ENCODE data around the gene ZNF433. TPM values are rescaled to one million over a fixed set of nuclear protein-coding genes. Genes with fewer than 3 reads are reported as not detected.

ZNF433 gene
- total RNA-seq, 1 donor from 2014 or later = 7.5 TPM

DNA sequence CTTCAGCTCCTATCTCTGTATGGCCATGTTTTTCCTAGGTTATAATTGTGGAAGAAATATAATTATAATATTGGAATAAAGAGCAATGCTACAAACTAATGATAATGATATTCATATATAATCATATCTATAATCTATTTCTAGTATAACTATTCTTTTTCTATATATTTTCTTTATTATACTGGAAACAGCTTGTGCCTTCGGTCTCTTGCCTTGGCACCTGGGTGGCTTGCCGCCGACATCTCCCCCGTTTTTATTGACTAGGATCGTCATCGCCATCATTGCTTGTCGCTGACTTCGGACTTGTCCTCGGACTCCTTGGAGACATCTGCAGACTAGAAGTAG, 46.4 kb downstream of the ZNF433 start:
- Mint-ChIP-seq H3K9me3 (ENCODE audit: unreplicated experiment) (no peaks in the 10 kb centered on the region), H3K4me3 (ENCODE audit: unreplicated experiment) (peak overlapping the region; percentile 97), H3K4me1 (ENCODE audit: unreplicated experiment) (peaks cover 6% of the 10 kb centered on the region), H3K27ac (ENCODE audit: unreplicated experiment) (no peak overlapping the region), H3K36me3 (ENCODE audit: unreplicated experiment) (peaks cover 3% of the 10 kb centered on the region), H3K27me3 (ENCODE audit: unreplicated experiment) (no peaks in the 10 kb centered on the region)
- TF ChIP-seq, protein P1, sequence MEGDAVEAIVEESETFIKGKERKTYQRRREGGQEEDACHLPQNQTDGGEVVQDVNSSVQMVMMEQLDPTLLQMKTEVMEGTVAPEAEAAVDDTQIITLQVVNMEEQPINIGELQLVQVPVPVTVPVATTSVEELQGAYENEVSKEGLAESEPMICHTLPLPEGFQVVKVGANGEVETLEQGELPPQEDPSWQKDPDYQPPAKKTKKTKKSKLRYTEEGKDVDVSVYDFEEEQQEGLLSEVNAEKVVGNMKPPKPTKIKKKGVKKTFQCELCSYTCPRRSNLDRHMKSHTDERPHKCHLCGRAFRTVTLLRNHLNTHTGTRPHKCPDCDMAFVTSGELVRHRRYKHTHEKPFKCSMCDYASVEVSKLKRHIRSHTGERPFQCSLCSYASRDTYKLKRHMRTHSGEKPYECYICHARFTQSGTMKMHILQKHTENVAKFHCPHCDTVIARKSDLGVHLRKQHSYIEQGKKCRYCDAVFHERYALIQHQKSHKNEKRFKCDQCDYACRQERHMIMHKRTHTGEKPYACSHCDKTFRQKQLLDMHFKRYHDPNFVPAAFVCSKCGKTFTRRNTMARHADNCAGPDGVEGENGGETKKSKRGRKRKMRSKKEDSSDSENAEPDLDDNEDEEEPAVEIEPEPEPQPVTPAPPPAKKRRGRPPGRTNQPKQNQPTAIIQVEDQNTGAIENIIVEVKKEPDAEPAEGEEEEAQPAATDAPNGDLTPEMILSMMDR (IDR thresholded peaks at IDR 0.05) = no peak
- no peak for DNase-seq (ENCODE audit: extremely low spot score, unreplicated experiment)

DNA sequence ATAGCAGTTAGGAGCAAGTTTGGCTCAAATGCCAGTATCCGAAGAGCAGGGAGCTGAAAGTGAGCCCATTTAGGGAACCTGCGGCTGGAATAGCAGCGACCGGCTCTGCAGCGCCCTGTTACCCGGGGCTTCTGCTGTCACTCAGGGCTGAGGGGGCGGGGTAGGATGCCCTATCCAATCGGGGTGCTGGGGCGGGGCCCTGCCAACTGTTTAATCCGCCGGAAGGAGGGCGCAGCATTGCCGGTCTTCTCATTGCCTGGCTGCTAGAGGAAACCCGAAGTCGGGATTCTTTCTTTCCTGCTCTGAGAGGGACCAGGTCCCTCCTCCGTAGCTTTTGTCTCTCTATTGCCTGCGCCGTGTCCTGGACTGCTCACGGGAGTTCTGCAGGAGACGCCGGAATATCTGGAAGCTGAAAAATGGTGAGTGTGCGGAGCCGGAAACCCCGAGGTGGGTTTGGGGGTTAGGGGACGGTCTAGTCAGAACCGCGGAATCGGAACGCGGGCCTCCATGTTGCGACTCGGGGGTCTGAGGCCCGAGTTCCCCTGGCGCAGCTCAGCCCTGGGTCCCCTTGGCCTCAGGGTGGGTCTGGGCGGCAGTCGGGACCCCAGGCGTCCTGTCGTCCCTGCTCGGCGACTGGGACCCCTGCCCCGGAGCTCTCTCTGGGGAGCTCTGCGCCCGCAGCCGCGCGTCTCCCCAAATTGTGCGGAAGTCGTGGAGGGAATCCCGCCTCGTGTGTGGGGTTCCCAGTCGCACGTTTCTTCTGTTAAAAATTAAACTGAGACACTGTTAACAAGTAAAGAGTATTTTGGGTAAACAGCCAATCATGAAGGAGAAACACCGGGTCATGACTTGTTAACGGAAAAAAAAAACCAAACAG, 47.8 kb downstream of the ZNF433 start:
- peak overlapping the region; percentile 96 for H3K27ac Mint-ChIP-seq (ENCODE audit: unreplicated experiment)
- H3K4me3 Mint-ChIP-seq (ENCODE audit: unreplicated experiment) = peak overlapping the region; percentile 97
- TF ChIP-seq, protein P1 (IDR thresholded peaks at IDR 0.05) = no peak
- peaks cover 3% of the 10 kb centered on the region for H3K36me3 Mint-ChIP-seq (ENCODE audit: unreplicated experiment)
- no peaks in the 10 kb centered on the region for H3K9me3 Mint-ChIP-seq (ENCODE audit: unreplicated experiment)
- peak; percentile 97 for DNase-seq (ENCODE audit: extremely low spot score, unreplicated experiment)
- H3K4me1 Mint-ChIP-seq (ENCODE audit: unreplicated experiment) = peaks cover 6% of the 10 kb centered on the region
- no peaks in the 10 kb centered on the region for H3K27me3 Mint-ChIP-seq (ENCODE audit: unreplicated experiment)

DNA sequence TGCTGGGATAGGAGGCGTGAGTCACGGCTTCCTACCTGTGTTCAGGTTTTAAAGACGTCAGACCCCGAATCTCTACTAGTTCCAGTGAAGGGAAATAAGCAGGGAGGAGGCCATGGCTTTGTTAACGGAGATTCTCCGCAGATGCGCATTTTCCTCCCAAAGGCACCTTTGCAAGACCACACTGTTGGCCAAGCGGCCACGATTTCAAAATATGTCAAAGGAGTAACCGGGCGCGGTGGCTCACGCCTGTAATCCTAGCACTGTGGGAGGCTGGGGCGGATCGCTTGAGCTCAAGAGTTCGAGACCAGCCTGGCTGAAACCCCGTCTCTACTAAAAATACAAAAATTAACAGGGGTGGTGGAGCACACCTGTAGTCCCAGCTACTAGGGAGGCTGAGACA, 48.7 kb downstream of the ZNF433 start:
- Mint-ChIP-seq H3K27ac (ENCODE audit: unreplicated experiment) (no peak overlapping the region), H3K4me3 (ENCODE audit: unreplicated experiment) (no peak overlapping the region)

DNA sequence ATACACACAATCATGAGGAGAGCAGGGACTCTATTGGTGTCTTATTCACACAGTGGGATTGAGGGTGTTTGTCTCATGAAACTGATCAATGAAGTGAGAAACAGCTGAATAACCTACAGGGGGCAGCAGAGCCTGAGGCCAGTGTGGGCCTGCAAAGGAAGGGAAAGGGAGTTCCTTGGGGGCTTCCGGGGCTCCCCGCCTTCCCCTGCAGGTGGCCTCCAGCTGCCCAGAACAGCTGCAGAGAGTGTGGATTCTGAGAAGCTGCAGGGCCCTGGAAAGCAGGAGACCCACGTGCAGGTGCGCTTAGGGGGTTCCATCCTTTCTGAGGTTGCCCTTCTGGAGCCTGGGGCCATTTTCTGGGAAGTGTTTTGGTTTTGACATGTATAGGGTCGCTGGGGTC, 50.5 kb downstream of the ZNF433 start:
- Mint-ChIP-seq H3K4me1 (ENCODE audit: unreplicated experiment) (peaks cover 4% of the 10 kb centered on the region), H3K9me3 (ENCODE audit: unreplicated experiment) (peaks cover under 1% of the 10 kb centered on the region), H3K4me3 (ENCODE audit: unreplicated experiment) (no peak overlapping the region), H3K27ac (ENCODE audit: unreplicated experiment) (no peak overlapping the region), H3K36me3 (ENCODE audit: unreplicated experiment) (peaks cover 7% of the 10 kb centered on the region), H3K27me3 (ENCODE audit: unreplicated experiment) (no peaks in the 10 kb centered on the region)
- TF ChIP-seq, protein P1 (IDR thresholded peaks at IDR 0.05) = no peak
- no peak for DNase-seq (ENCODE audit: extremely low spot score, unreplicated experiment)

More for the DNA sequence above, 48.7 kb downstream of the ZNF433 start:
- Mint-ChIP-seq H3K27me3 (ENCODE audit: unreplicated experiment) (no peaks in the 10 kb centered on the region), H3K9me3 (ENCODE audit: unreplicated experiment) (no peaks in the 10 kb centered on the region), H3K4me1 (ENCODE audit: unreplicated experiment) (peaks cover 4% of the 10 kb centered on the region), H3K36me3 (ENCODE audit: unreplicated experiment) (peaks cover 5% of the 10 kb centered on the region)
- TF ChIP-seq, protein P1 (IDR thresholded peaks at IDR 0.05) = no peak
- DNase-seq (ENCODE audit: extremely low spot score, unreplicated experiment) = no peak

DNA sequence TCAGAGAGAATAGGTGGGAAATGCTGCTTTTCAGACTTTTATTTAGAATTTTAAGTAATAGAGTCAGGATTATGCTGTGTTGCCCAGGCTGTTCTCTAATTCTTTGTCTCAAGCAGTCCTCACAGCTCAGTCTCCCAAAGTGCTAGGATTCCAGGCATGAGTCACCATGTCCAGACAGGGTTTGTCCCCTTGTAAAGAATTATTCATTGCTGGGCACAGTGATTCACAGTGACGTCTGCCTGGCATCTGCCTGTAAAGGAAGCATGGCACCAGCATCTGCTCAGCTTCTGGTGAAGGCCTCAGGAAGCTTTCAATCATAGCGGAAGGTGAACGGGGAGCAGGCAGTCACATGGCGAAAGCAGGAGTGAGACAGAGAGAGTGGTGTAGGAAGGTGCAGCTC, 53.0 kb downstream of the ZNF433 start:
- Mint-ChIP-seq H3K36me3 (ENCODE audit: unreplicated experiment) (peaks cover 30% of the 10 kb centered on the region), H3K27ac (ENCODE audit: unreplicated experiment) (no peak overlapping the region), H3K4me1 (ENCODE audit: unreplicated experiment) (peaks cover 2% of the 10 kb centered on the region), H3K4me3 (ENCODE audit: unreplicated experiment) (no peak overlapping the region), H3K9me3 (ENCODE audit: unreplicated experiment) (peaks cover 20% of the 10 kb centered on the region), H3K27me3 (ENCODE audit: unreplicated experiment) (no peaks in the 10 kb centered on the region)
- TF ChIP-seq, protein P1 (IDR thresholded peaks at IDR 0.05) = no peak
- DNase-seq (ENCODE audit: extremely low spot score, unreplicated experiment) = no peak

Data from osteocyte (in vitro differentiated cells).